KOPT-K1 (cell line): Measurements from ENCODE around the gene SMAD1.

Experiments
- H3K27ac ChIP-seq: fragments of 200-600 bp; sonication (generic); 2 replicates; pipeline ENCODE4 v1.5.1; 2016; ENCODE audit warnings: antibody characterized with exemption, mild to moderate bottlenecking, low read depth, low read length; ENCODE audit not compliant: poor library complexity, severe bottlenecking
- H3K36me3 ChIP-seq: fragments of 200-600 bp; sonication (generic); 2 replicates; pipeline ENCODE4 v1.5.1; 2017; ENCODE audit warnings: antibody characterized with exemption, mild to moderate bottlenecking, low read length, moderate library complexity; ENCODE audit not compliant: insufficient read depth
- H3K9me3 ChIP-seq: fragments of 200-600 bp; sonication (generic); 2 replicates; pipeline ENCODE4 v1.5.1; 2017; ENCODE audit warnings: antibody characterized with exemption, low read length, mild to moderate bottlenecking; ENCODE audit not compliant: insufficient read depth, poor library complexity, severe bottlenecking

Gene SMAD1

DNA sequence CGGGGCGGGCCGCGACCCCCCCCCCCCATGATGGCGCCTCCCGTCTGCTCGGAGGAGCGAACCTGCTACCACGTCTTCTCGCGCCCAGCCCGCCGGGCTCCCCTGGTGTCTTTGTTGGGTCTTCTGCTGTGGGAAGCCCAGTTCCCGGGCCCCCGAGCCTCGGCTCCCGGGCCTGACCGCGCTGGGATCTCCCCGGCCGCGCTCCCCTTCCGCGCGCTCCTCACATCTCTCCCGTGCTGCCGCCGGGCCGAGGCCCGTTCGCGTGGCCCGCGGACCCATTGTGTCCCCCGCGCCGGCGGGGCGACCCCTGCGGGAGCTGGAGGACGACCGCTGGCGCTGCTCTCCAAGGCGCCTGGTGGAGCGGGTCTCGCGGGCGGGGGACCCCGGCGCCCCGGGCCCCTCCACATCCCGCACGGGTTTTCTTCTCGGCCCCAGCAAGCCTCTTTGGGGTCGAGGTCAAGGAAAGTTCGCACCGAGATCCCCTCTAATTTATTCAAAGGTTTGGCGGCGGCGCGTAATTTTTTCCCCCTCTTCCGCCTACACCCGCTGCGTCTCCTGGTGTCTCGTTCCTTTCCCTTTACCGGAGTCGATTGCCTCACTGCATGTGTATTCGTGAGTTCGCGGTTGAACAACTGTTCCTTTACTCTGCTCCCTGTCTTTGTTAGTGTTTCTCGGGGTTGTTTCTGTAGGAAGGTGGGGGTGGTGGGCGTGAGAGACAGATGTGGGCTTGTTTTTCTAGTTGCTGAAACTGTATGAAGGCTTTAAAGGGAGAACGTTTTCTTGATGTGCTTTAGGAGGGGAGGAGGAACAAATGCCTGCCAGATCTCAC, 770 bp downstream of the SMAD1 start:
- peak overlapping the region; percentile 73 for H3K27ac ChIP-seq
- no peaks in the 10 kb centered on the region for H3K36me3 ChIP-seq
- H3K9me3 ChIP-seq = no peaks in the 10 kb centered on the region

DNA sequence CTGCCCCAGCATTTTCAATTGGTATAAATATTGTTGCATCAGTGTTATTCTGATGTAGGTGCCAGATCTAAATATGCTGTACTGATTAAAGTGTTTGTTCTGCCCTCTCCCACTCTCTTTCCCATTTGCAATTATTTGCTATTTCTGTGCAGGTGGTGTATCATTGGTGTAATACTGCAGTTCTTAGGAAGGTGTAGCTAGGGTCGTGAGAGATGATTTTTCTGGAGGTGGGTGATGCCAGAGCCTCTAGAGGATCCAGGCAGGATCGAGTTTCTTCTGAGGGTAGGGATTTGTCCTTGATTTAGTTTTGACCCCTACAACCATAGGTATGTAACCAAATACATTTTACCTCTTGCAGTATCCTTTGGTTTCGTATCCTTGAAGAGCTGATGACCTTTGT, 1.9 kb downstream of the SMAD1 start:
- Histone ChIP-seq H3K36me3 (no peaks in the 10 kb centered on the region), H3K27ac (no peak overlapping the region), H3K9me3 (no peaks in the 10 kb centered on the region)

DNA sequence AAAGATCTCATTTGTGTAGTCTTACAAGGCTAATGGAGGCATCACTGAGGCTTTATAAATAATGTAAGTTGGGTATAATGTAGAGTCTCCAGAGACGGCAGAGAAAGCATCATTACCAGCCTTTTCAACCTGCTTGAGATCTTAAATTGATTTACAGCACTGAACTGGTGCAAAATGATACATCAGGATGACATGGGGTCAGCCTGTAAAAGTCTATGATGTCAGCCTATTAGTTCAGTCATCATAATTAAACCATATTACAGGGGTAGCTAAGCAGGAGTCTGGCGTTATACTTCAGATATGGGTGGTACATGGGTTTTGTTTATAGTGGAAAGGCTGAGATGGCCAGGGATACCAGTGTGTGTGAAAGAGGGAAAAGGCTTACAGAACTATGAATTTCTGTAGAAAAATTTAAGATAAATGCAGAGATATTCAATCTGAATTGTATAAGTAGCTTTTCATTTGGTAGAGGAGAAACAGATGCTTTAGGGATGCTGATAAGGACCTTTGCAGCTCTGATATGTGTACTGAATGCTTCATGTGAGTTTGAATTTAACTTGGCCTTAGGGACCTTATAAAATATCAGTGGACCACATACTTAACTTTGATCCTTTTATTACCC, 2.7 kb downstream of the SMAD1 start:
- Histone ChIP-seq H3K27ac (no peak overlapping the region), H3K9me3 (no peaks in the 10 kb centered on the region)

DNA sequence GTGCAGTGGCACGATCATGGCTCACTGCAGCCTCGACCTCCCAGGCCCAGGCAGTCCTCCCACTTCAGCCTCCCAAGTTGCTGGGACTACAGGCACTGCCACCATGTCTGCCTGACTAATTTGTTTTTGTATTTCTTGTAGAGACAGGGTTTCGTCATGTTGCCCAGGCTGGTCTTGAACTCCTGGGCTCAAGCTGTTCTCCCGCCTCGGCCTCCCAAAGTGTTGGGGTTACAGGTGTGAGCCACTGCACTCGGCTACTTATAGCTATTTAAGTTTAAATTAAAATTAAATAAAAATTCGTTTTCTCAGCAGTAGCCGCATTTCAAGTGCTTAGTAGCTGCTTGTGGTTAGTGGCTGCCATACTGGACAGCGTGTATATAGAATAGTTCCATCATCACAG, 3.5 kb downstream of the SMAD1 start:
- H3K9me3 ChIP-seq = no peaks in the 10 kb centered on the region
- no peaks in the 10 kb centered on the region for H3K36me3 ChIP-seq
- no peak overlapping the region for H3K27ac ChIP-seq

More for the DNA sequence above, 2.7 kb downstream of the SMAD1 start:
- H3K36me3 ChIP-seq = no peaks in the 10 kb centered on the region

DNA sequence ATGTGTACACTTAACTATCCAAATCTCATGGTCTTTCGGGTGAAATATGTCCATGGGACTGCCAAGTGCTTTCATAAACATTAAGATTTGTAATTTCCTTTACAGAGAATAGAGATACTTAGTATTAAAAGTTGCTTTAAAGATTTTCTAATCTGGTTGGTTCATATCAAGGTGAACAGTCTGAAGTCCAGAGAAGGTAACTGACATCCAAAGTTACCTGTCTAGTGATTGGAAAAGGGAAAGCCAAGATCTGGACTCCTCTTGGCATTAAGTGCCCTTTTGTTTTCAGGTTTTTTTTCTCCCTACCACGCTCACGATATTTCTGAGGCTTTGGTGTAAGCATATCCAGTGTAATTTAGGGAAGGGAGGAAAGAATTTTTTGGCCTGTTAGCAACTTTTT, 5.0 kb downstream of the SMAD1 start:
- Histone ChIP-seq H3K9me3 (no peaks in the 10 kb centered on the region), H3K27ac (no peak overlapping the region), H3K36me3 (no peaks in the 10 kb centered on the region)

DNA sequence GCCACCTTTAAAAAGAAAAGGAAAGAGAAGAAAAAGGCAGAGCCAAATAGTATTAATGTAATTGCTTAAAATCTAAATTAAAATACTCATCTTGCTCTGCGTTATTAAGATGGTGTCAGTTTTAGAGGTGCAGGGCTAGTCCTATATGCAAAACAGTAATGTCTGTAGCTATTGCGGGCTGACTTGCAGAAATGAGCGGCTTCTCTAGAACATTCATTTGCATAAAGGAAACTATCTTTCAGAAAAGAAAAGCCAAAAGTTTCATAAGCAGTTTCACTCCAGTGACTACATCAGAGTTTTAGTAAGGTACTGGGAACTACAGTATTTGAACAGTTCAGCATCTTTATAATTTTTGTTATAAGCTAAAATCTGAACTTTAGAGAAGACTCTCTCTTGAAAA, 6.0 kb downstream of the SMAD1 start:
- Histone ChIP-seq H3K27ac (no peak overlapping the region), H3K9me3 (no peaks in the 10 kb centered on the region)

DNA sequence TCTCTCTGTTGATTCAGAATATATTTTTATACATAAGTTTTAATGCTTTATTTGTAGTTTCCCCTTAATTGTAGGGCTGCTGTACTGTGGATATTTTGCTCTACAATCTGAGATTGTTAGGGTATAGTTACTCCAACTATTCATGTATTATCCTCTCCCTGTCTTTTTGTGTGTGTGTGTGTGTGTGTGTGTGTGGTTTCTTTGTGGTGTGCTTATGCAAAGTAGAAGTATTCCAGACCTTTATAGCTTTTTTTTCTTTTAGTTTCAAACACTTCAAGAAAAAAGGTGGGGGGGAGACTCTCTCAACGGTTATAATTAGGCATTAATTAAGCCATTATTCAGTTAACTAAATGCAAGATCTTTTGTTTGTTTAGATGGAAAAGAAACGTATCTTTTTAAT, 6.7 kb downstream of the SMAD1 start:
- H3K27ac ChIP-seq = no peak overlapping the region
- no peaks in the 10 kb centered on the region for H3K36me3 ChIP-seq
- H3K9me3 ChIP-seq = no peaks in the 10 kb centered on the region

More for the DNA sequence above, 6.0 kb downstream of the SMAD1 start:
- no peaks in the 10 kb centered on the region for H3K36me3 ChIP-seq

DNA sequence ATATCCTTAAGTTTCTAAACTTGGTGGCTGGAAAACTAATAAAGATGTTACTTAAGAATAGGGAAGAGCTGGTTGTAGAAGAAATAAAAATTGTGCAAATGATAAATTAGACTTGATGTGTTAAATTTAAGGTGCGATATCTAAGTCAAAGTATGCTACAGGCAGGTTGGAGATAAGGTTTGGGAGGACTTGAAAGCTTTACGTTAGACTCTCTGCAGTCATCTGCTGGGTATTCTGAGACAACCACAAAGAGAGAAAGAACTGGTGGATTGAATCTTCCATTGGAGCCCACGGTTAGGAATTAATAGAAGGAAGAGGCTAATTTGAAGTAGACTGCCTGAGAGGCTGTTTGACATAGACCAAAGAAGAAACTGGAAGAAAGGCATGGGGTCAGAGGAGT, 7.9 kb downstream of the SMAD1 start:
- no peaks in the 10 kb centered on the region for H3K36me3 ChIP-seq

DNA sequence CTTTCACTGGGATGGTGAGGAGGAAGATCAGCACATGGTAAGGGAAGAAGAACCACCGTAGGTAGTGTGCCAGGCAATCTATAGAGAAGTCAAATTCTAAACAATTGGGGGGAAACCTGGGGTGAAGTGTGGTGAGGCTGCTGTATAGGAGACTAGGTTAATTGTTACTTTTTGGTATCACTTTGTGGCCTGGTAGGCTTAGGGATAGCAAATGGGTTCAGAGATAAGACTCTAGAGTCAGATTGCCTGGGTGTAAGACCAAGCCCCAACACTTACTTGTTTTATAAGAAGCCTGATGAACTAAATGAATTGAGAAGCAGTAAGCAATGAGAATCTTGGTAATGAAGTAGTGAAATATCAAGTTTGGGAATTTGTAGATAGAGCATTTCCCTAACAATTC, 8.7 kb downstream of the SMAD1 start:
- H3K27ac ChIP-seq = no peak overlapping the region
- no peaks in the 10 kb centered on the region for H3K36me3 ChIP-seq

More for the DNA sequence above, 7.9 kb downstream of the SMAD1 start:
- Histone ChIP-seq H3K27ac (no peak overlapping the region), H3K9me3 (no peaks in the 10 kb centered on the region)

DNA sequence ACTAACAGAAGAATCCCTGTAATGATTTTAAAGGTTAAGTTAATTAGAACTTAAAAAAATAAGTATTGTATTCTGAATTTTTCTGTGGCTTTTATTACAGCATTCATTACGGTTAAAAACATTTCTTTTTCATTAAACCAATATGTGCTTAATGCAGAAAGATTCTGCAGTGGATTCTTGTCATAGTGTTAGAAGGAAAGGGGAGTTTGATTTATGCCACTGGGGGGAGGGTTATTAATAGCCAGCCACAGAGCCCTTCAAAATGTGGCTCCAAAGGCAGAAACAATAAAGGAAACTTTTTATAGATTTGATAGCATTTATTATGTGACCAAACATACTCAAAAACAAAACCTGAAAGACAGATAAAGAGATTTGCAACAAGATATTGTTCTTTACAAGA, 9.1 kb downstream of the SMAD1 start:
- H3K36me3 ChIP-seq = no peaks in the 10 kb centered on the region
- H3K27ac ChIP-seq = no peak overlapping the region
- H3K9me3 ChIP-seq = no peaks in the 10 kb centered on the region

More for the DNA sequence above, 8.7 kb downstream of the SMAD1 start:
- no peaks in the 10 kb centered on the region for H3K9me3 ChIP-seq

DNA sequence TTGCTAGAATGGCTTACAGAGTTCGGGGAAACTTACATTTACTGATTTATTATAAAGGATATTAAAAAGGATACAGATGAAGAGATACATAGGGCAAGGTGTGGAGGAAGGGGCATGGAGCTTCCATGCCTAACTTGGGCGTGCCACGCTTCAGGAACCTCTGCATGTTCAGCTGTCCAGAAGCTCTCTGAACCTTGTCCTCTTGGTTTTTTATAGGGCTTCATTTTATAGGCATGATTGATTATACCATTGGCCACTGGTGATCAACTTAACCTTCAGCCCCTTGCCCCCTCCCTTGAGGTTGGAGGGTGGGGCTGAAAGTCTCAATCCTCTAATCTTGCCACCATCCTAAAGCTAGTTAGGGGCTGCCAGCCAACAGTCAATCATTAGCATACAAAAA, 10.7 kb downstream of the SMAD1 start:
- no peaks in the 10 kb centered on the region for H3K36me3 ChIP-seq
- H3K27ac ChIP-seq = no peak overlapping the region
- H3K9me3 ChIP-seq = no peaks in the 10 kb centered on the region

DNA sequence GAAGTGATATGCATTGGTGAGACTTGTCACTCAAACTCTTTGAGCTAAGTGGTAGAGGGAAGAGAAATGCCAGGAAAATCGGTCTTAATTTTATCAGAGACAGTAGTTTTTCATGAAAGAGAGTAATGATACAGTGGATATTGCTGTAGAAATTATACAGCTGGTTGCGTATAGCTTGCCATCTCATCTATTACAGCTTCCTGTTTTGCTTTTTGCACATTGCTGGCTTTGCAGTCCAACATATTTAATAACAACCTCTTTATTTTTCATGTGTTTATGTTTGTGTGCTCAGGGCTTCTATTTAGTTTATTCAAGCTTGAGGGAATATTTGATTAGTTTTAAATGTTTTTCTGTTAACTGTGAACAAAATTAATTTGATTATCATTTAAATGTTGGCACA, 11.5 kb downstream of the SMAD1 start:
- H3K36me3 ChIP-seq = no peaks in the 10 kb centered on the region
- no peak overlapping the region for H3K27ac ChIP-seq
- no peaks in the 10 kb centered on the region for H3K9me3 ChIP-seq

DNA sequence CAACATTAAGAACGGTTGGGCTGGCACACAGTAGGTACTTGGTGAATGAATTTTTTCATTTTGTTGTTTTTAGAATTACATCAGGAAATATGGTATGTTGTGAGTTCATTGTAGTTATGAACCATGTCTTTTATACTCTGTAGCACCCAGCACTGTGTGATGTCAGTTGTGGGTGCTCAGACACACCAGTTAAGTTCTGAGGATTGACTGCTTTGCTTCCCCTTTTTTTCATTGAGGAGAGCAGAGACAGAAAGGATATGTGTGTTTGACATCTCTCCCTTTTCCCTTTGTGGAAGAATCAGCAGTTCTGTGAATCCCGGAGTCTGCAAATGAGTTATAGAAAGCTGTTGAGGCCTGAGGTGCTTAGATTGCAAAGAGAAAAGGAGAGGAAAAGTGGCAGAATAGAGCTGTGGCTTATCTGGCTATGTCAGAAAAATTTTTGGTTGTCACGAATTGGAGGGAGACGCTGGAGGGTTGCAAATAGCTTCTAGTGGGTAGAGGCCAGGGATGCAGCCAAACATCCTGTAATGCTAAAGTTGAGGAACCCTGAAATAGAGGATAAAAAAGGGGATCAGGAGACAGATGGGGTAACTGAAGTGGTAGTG, 13.1 kb downstream of the SMAD1 start:
- Histone ChIP-seq H3K36me3 (no peaks in the 10 kb centered on the region), H3K27ac (no peak overlapping the region)

DNA sequence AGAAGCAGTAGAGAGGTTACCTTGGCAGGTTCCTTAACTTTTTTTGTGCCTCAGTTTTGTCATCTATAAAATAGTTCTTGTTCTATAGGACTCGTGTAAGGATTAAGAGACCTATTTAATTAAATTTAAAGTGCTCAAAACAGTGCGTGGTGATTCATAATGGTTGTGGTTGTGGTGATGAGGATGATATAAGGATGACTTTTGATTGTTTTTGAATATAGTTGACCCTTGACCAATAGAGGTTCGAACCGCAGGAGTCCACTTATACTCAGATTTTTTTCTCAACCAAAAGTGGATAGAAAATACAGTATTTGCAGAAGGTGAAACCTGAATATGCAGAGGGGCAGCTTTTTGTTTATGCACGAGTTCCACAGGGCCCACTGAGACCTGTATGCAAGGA, 14.6 kb downstream of the SMAD1 start:
- Histone ChIP-seq H3K27ac (no peak overlapping the region), H3K9me3 (no peaks in the 10 kb centered on the region), H3K36me3 (no peaks in the 10 kb centered on the region)

More for the DNA sequence above, 13.1 kb downstream of the SMAD1 start:
- H3K9me3 ChIP-seq = no peaks in the 10 kb centered on the region

DNA sequence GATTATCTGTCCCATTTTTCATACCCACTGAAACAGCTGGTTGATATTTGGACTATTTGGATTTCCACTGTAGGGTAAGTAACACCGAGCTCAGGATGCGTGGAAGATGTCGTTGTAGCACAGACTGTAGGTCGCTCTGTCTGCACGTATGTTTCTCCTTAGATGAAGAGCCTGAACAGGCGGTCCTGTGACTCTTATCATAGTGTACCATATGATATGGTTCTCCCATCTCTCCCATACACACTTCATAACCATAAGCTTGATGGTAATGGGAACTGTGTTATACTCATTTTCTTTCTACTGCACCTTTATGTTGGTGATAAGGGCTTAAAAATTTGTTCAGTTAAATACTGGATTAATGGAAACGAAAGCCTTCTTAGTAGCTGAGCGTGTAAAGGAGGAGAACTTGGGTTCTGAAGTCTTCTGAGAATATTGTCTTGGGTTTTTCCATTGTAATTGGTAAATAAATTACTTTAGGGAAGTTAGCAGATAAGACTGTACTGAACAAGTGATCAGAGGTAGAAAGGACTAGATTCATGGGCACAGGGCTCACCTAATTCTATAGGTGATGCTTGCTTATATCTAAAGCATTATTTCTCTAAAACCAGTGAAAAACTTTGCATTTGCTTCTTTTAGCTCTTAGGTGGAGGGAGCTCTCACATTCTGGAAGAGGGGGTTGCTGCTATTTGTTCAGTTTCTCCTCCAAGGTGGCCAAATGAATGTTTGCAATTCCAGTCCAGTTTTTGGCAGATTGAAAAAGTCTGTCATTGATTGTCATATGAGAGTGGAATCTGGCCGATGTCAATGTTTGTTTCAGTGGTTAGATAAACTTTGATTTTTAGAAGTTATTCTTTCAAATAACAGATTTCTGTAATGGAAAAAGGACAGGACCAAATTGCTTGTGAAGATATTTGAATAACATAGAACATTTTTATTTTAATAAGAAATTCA, 15.8 kb downstream of the SMAD1 start:
- H3K9me3 ChIP-seq = no peaks in the 10 kb centered on the region
- no peak overlapping the region for H3K27ac ChIP-seq
- H3K36me3 ChIP-seq = no peaks in the 10 kb centered on the region
